M059J (cell line): ENCODE measurements around the gene FGF13. TPM values are rescaled to one million over a fixed set of nuclear protein-coding genes. Genes with fewer than 3 reads are reported as not detected.

ENCODE experiments used
- DNase-seq: peaks from one replicate; pipeline ENCODE4 v3.0.0-alpha.2; 2012; ENCODE audit warnings: low read depth
- total RNA-seq: library from RNA; depleted of rRNA; stranded (reverse); fragments of >200 nt; shearing (Covaris generic); gene quantifications from 2 replicates; pipeline ENCODE4 v1.2.3, GENCODE V29; 2014

FGF13 gene
- total RNA-seq, 1 experiment from 2014 or later: 20.1 TPM

DNA sequence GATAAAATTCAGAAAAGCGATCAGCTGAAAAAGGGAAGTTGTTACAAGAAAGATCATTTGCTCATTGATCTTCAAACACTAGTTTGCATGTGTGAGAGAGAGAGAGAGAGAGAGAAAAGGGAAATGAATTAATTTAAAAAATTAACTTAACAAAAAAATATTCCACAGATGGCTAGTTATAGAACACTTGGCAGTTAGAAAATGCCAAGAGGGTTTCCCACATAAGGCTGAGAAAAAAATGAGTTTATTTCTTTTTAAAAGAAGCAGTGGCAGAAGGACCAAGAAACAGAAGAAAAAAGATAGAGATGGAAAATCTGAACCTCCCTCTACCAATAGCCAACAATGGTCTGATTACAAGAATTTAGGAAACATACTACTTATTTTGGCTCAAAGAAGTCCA, 47.1 kb downstream of the FGF13 start:
- DNase-seq: no peak

GRCh38 chrX:138664016-138664415, 47.5 kb downstream of the FGF13 start:
- no peak for DNase-seq

DNA sequence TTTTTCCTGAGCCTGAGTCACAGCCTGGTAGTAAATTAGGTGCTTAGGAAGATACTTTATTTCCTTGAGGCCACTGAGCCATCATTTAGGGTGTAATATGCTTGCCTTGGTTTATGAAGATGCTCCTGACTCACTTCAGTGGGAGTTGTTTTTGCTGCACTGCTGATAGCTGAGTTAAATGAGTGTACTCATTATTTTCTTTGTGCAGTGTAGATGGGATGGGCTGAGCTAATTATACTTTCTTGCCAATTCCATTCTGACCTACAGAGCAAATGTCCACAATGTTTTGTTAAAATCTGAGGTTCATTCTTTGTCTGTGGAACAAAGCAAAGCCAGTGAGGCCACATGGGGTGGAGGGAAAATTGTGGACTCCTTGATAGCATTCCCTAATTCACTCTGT, 60.0 kb downstream of the FGF13 start:
- DNase-seq: no peak

DNA sequence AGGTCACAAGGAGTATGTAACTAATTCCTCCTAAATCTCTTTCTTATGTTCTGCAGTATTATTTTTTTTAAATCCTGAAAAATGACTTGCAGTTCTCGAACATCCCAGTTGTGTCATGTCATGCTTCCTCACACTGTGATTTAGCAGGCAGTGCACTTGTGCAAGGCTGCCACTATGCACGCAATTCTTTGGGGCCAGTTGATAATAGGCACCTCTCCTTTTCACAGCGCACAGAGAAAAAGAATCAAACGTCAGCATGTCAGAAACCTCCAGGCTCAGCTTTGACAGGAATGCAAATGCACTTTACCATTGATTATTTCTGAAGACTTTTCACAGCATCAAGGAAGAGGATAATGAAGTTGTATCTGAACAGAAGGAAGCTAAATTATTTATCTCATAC, 62.9 kb downstream of the FGF13 start:
- DNase-seq: no peak

DNA sequence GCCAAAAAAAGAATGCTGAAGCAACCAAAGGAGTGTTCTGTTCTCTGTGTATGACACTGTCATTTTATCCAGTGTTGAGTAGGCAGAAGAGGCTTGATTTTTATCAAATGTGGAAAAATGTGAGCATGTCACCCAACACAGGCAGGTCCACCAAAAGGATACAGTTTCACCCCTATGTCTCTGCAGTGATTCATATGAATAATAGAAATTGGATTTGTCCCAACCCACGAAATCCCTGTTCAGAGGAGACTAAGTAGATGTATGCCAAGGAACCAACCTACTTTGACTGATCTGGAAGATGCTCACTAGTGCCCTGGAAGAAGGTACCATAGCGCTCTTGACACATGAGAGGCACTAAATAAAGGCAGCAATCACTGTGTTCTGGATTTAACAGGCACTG, 72.5 kb downstream of the FGF13 start:
- peak; percentile 22 for DNase-seq
